HEK293 (cell line): ENCODE results near the gene TCF12.

ENCODE experiments used
- EGR2 ChIP-seq: fragments of 450-650 bp; formaldehyde crosslinking; IDR thresholded peaks from 2 replicates; pipeline ENCODE4 v1.5.1; 2016; ENCODE audit warnings: low read depth, missing biosample characterization, missing genetic modification characterization
- GLIS1 ChIP-seq: fragments of 450-650 bp; formaldehyde crosslinking; IDR thresholded peaks from 2 replicates; pipeline ENCODE4 v1.5.1; 2016; ENCODE audit warnings: missing biosample characterization, missing genetic modification characterization
- KLF9 ChIP-seq: fragments of 450-650 bp; formaldehyde crosslinking; IDR thresholded peaks from 2 replicates; pipeline ENCODE4 v1.5.1; 2016; ENCODE audit warnings: missing biosample characterization, missing genetic modification characterization, low read depth
- MYNN ChIP-seq: fragments of 450-650 bp; formaldehyde crosslinking; IDR thresholded peaks from 2 replicates; pipeline ENCODE4 v1.5.1; 2016; ENCODE audit warnings: missing biosample characterization, missing genetic modification characterization, borderline replicate concordance
- OVOL3 ChIP-seq: fragments of 450-650 bp; formaldehyde crosslinking; IDR thresholded peaks from 2 replicates; pipeline ENCODE4 v1.5.1; 2016; ENCODE audit warnings: missing biosample characterization, missing genetic modification characterization
- SETDB1 ChIP-seq: IDR thresholded peaks from one replicate; pipeline ENCODE4 v1.6.1; 2017; ENCODE audit warnings: mild to moderate bottlenecking, low read length, moderate library complexity, mixed read lengths; ENCODE audit not compliant: insufficient read length
- SP7 ChIP-seq: fragments of 450-650 bp; formaldehyde crosslinking; IDR thresholded peaks from 2 replicates; pipeline ENCODE4 v1.5.1; 2016; ENCODE audit warnings: missing biosample characterization, missing genetic modification characterization
- ZNF114 ChIP-seq: fragments of 450-650 bp; formaldehyde crosslinking; IDR thresholded peaks from 2 replicates; pipeline ENCODE4 v1.5.0; 2017; ENCODE audit warnings: missing biosample characterization, missing genetic modification characterization
- ZNF155 ChIP-seq: fragments of 450-650 bp; formaldehyde crosslinking; IDR thresholded peaks from 2 replicates; pipeline ENCODE4 v1.5.1; 2016; ENCODE audit warnings: missing biosample characterization, missing genetic modification characterization
- ZNF2 ChIP-seq: fragments of 450-650 bp; formaldehyde crosslinking; IDR thresholded peaks from 2 replicates; pipeline ENCODE4 v1.5.1; 2016; ENCODE audit warnings: missing biosample characterization, missing genetic modification characterization
- ZNF24 ChIP-seq: fragments of 450-650 bp; formaldehyde crosslinking; IDR thresholded peaks from 2 replicates; pipeline ENCODE4 v1.5.1; 2016; ENCODE audit warnings: missing biosample characterization, missing genetic modification characterization
- ZNF302 ChIP-seq: fragments of 450-650 bp; formaldehyde crosslinking; IDR thresholded peaks from 2 replicates; pipeline ENCODE4 v1.5.1; 2016; ENCODE audit warnings: missing biosample characterization, missing genetic modification characterization, low read depth
- ZNF394 ChIP-seq: fragments of 450-650 bp; formaldehyde crosslinking; IDR thresholded peaks from 2 replicates; pipeline ENCODE4 v1.5.1; 2016; ENCODE audit warnings: missing biosample characterization, missing genetic modification characterization, mild to moderate bottlenecking, moderate library complexity, borderline replicate concordance
- ZNF549 ChIP-seq: fragments of 450-650 bp; IDR thresholded peaks from 2 replicates; pipeline ENCODE4 v1.5.1; 2018; ENCODE audit warnings: missing biosample characterization, missing genetic modification characterization, mild to moderate bottlenecking, inconsistent platforms, moderate library complexity
- ZNF626 ChIP-seq: fragments of 450-650 bp; sonication (Bioruptor Pico); formaldehyde crosslinking; IDR thresholded peaks from 2 replicates; pipeline ENCODE4 v1.5.1; 2018; ENCODE audit warnings: missing biosample characterization, missing genetic modification characterization, inconsistent platforms
- ZNF629 ChIP-seq: fragments of 450-650 bp; formaldehyde crosslinking; IDR thresholded peaks from 2 replicates; pipeline ENCODE4 v1.5.1; 2017; ENCODE audit warnings: missing biosample characterization, missing genetic modification characterization
- ZNF654 ChIP-seq: fragments of 450-650 bp; formaldehyde crosslinking; IDR thresholded peaks from 2 replicates; pipeline ENCODE4 v1.5.1; 2016; ENCODE audit warnings: low read depth, missing biosample characterization, missing genetic modification characterization
- ZNF843 ChIP-seq: fragments of 450-650 bp; formaldehyde crosslinking; IDR thresholded peaks from 2 replicates; pipeline ENCODE4 v1.5.1; 2016; ENCODE audit warnings: missing biosample characterization, missing genetic modification characterization
- ZSCAN23 ChIP-seq: fragments of 450-650 bp; formaldehyde crosslinking; IDR thresholded peaks from 2 replicates; pipeline ENCODE4 v1.5.1; 2016; ENCODE audit warnings: missing biosample characterization, missing genetic modification characterization
- TF ChIP-seq, protein P1 (sequence below): fragments of 450-650 bp; formaldehyde crosslinking; IDR thresholded peaks from 2 replicates; pipeline ENCODE4 v1.5.1; 2016; ENCODE audit warnings: missing biosample characterization, missing genetic modification characterization
- TF ChIP-seq, protein P2 (sequence below): fragments of 450-650 bp; formaldehyde crosslinking; conservative IDR thresholded peaks from 2 replicates; pipeline ENCODE4 v1.5.1; 2016; ENCODE audit warnings: low read depth, missing biosample characterization, missing genetic modification characterization
- TF ChIP-seq, protein P3 (sequence below): IDR thresholded peaks from 2 replicates; pipeline ENCODE4 v1.6.1; 2011; ENCODE audit warnings: mild to moderate bottlenecking, low read depth, low read length, borderline replicate concordance
- TF ChIP-seq, protein P4 (sequence below): fragments of 450-650 bp; formaldehyde crosslinking; IDR thresholded peaks from 2 replicates; pipeline ENCODE4 v1.5.1; 2016; ENCODE audit warnings: missing biosample characterization, missing genetic modification characterization, borderline replicate concordance
- TF ChIP-seq, protein P5 (sequence below): fragments of 450-650 bp; formaldehyde crosslinking; IDR thresholded peaks from 2 replicates; pipeline ENCODE4 v1.5.1; 2017; ENCODE audit warnings: missing biosample characterization, mild to moderate bottlenecking, missing genetic modification characterization, moderate library complexity

TCF12 gene

DNA sequence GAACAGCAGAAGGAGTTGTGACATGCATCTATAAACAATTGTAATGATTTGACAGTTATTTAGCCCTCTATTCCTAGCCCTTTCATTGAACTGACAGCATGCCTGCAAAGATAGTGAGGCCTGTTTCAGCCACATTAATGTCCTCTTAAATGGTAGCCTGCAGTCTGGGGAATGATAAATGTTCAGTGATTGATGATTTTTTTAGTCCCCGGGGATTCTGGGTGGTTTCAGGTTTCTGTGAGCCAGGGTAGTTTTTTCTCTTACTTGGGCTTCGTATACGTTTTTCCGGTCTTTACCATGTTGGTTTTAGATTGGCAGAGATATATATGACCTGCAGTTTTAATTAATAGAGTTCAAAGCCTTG is 172.0 kb downstream of the TCF12 start (continued):
- TF ChIP-seq SP7 (tag by site-specific recombination) (peak; percentile 96), ZNF654 (no peak), ZNF394 (tag by site-specific recombination) (no peak), ZNF155 (no peak), SETDB1 (no peak), ZNF626 (tag by site-specific recombination) (no peak), ZNF549 (tag by site-specific recombination) (peak; percentile 76), ZSCAN23 (0 out of 2 replicates have a peak, but pooled peaks have one; percentile 48), ZNF843 (tag by site-specific recombination) (peak; percentile 97), ZNF629 (tag by site-specific recombination) (peak; percentile 82), KLF9 (no peak), ZNF2 (tag by site-specific recombination) (0 out of 2 replicates have a peak, but pooled peaks have one; percentile 23), ZNF24 (tag by site-specific recombination) (peak; percentile 79), ZNF302 (tag by site-specific recombination) (no peak), OVOL3 (peak; percentile 93), MYNN (tag by site-specific recombination) (no peak), ZNF114 (no peak), EGR2 (tag by site-specific recombination) (no peak), GLIS1 (tag by site-specific recombination) (no peak)
- TF ChIP-seq, protein P1, sequence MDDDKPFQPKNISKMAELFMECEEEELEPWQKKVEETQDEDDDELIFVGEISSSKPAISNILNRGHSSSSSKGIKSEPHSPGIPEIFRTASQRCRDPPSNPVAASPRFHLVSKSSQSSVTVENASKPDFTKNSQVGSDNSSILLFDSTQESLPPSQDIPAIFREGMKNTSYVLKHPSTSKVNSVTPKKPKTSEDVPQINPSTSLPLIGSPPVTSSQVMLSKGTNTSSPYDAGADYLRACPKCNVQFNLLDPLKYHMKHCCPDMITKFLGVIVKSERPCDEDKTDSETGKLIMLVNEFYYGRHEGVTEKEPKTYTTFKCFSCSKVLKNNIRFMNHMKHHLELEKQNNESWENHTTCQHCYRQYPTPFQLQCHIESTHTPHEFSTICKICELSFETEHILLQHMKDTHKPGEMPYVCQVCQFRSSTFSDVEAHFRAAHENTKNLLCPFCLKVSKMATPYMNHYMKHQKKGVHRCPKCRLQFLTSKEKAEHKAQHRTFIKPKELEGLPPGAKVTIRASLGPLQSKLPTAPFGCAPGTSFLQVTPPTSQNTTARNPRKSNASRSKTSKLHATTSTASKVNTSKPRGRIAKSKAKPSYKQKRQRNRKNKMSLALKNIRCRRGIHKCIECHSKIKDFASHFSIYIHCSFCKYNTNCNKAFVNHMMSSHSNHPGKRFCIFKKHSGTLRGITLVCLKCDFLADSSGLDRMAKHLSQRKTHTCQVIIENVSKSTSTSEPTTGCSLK = no peak
- TF ChIP-seq, protein P2, sequence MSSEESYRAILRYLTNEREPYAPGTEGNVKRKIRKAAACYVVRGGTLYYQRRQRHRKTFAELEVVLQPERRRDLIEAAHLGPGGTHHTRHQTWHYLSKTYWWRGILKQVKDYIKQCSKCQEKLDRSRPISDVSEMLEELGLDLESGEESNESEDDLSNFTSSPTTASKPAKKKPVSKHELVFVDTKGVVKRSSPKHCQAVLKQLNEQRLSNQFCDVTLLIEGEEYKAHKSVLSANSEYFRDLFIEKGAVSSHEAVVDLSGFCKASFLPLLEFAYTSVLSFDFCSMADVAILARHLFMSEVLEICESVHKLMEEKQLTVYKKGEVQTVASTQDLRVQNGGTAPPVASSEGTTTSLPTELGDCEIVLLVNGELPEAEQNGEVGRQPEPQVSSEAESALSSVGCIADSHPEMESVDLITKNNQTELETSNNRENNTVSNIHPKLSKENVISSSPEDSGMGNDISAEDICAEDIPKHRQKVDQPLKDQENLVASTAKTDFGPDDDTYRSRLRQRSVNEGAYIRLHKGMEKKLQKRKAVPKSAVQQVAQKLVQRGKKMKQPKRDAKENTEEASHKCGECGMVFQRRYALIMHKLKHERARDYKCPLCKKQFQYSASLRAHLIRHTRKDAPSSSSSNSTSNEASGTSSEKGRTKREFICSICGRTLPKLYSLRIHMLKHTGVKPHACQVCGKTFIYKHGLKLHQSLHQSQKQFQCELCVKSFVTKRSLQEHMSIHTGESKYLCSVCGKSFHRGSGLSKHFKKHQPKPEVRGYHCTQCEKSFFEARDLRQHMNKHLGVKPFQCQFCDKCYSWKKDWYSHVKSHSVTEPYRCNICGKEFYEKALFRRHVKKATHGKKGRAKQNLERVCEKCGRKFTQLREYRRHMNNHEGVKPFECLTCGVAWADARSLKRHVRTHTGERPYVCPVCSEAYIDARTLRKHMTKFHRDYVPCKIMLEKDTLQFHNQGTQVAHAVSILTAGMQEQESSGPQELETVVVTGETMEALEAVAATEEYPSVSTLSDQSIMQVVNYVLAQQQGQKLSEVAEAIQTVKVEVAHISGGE (tag by site-specific recombination) = no peak
- TF ChIP-seq, protein P3, sequence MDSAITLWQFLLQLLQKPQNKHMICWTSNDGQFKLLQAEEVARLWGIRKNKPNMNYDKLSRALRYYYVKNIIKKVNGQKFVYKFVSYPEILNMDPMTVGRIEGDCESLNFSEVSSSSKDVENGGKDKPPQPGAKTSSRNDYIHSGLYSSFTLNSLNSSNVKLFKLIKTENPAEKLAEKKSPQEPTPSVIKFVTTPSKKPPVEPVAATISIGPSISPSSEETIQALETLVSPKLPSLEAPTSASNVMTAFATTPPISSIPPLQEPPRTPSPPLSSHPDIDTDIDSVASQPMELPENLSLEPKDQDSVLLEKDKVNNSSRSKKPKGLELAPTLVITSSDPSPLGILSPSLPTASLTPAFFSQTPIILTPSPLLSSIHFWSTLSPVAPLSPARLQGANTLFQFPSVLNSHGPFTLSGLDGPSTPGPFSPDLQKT = no peak
- TF ChIP-seq, protein P4, sequence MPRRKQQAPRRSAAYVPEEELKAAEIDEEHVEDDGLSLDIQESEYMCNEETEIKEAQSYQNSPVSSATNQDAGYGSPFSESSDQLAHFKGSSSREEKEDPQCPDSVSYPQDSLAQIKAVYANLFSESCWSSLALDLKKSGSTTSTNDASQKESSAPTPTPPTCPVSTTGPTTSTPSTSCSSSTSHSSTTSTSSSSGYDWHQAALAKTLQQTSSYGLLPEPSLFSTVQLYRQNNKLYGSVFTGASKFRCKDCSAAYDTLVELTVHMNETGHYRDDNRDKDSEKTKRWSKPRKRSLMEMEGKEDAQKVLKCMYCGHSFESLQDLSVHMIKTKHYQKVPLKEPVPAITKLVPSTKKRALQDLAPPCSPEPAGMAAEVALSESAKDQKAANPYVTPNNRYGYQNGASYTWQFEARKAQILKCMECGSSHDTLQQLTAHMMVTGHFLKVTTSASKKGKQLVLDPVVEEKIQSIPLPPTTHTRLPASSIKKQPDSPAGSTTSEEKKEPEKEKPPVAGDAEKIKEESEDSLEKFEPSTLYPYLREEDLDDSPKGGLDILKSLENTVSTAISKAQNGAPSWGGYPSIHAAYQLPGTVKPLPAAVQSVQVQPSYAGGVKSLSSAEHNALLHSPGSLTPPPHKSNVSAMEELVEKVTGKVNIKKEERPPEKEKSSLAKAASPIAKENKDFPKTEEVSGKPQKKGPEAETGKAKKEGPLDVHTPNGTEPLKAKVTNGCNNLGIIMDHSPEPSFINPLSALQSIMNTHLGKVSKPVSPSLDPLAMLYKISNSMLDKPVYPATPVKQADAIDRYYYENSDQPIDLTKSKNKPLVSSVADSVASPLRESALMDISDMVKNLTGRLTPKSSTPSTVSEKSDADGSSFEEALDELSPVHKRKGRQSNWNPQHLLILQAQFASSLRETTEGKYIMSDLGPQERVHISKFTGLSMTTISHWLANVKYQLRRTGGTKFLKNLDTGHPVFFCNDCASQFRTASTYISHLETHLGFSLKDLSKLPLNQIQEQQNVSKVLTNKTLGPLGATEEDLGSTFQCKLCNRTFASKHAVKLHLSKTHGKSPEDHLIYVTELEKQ (tag by site-specific recombination) = peak; percentile 91
- TF ChIP-seq, protein P5, sequence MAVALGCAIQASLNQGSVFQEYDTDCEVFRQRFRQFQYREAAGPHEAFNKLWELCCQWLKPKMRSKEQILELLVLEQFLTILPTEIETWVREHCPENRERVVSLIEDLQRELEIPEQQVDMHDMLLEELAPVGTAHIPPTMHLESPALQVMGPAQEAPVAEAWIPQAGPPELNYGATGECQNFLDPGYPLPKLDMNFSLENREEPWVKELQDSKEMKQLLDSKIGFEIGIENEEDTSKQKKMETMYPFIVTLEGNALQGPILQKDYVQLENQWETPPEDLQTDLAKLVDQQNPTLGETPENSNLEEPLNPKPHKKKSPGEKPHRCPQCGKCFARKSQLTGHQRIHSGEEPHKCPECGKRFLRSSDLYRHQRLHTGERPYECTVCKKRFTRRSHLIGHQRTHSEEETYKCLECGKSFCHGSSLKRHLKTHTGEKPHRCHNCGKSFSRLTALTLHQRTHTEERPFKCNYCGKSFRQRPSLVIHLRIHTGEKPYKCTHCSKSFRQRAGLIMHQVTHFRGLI (tag by site-specific recombination) = peak; percentile 84
